Mesenchymal stem cell (in vitro differentiated cells and primary cell): Measurements from ENCODE around the gene CABLES2.

ENCODE experiments used
- DNase-seq: peaks from one replicate; pipeline ENCODE4 v3.0.0-alpha.2; 2013
- H2AFZ ChIP-seq: one replicate; pipeline ENCODE4 v1.6.1; 2013; ENCODE audit warnings: low read depth, mild to moderate bottlenecking, control low read depth, inconsistent platforms, low read length, moderate library complexity
- H2AK5ac ChIP-seq: 2 replicates; pipeline ENCODE4 v1.6.1; 2013; ENCODE audit warnings: low read length, moderate library complexity, mild to moderate bottlenecking, inconsistent platforms; ENCODE audit not compliant: severe bottlenecking
- H2BK120ac ChIP-seq: one replicate; pipeline ENCODE4 v1.6.1; 2013; ENCODE audit warnings: low read depth, mild to moderate bottlenecking, inconsistent platforms, low read length, moderate library complexity
- H2BK12ac ChIP-seq, 2 experiments: one replicate each; pipeline ENCODE4 v1.6.1; 2013; ENCODE audit warnings: inconsistent platforms in 2 of 2, low read length in 2 of 2, mild to moderate bottlenecking in 2 of 2, moderate library complexity in 2 of 2, control low read depth in 1 of 2
- H2BK15ac ChIP-seq: one replicate; pipeline ENCODE4 v1.6.1; 2013; ENCODE audit warnings: mild to moderate bottlenecking, low read depth, inconsistent platforms; ENCODE audit not compliant: poor library complexity, severe bottlenecking
- H2BK5ac ChIP-seq: 2 replicates; pipeline ENCODE4 v1.6.1; 2013; ENCODE audit warnings: low read depth, mild to moderate bottlenecking, low read length, control low read depth, inconsistent platforms; ENCODE audit not compliant: poor library complexity, severe bottlenecking
- H3K14ac ChIP-seq, 2 experiments: one replicate each; pipeline ENCODE4 v1.6.1; 2013; ENCODE audit warnings: inconsistent platforms in 2 of 2, low read length in 2 of 2, control low read depth in 1 of 2, mild to moderate bottlenecking in 1 of 2, moderate library complexity in 1 of 2
- H3K18ac ChIP-seq, 2 experiments: one replicate each; pipeline ENCODE4 v1.6.1; 2013; ENCODE audit warnings: inconsistent platforms in 2 of 2, low read length in 2 of 2, control low read depth in 1 of 2, low read depth in 1 of 2, mild to moderate bottlenecking in 1 of 2
- H3K23ac ChIP-seq, 2 experiments: one replicate each; pipeline ENCODE4 v1.6.1; 2013; ENCODE audit warnings: inconsistent platforms in 2 of 2, low read length in 2 of 2, mild to moderate bottlenecking in 2 of 2, moderate library complexity in 2 of 2, control low read depth in 1 of 2
- H3K27ac ChIP-seq: 2 replicates; pipeline ENCODE4 v1.5.1; 2013; ENCODE audit warnings: mild to moderate bottlenecking, moderate library complexity, low read length, control low read depth, inconsistent platforms; ENCODE audit not compliant: poor library complexity, severe bottlenecking
- H3K27me3 ChIP-seq, 2 experiments: 2 replicates each; pipeline versions ENCODE4 v1.6.1 to v1.7.0; 2013; ENCODE audit warnings: low read length in 2 of 2, mild to moderate bottlenecking in 2 of 2, moderate library complexity in 2 of 2, control low read depth in 1 of 2, inconsistent platforms in 1 of 2; ENCODE audit not compliant: control insufficient read depth in 1 of 2, insufficient read depth in 1 of 2
- H3K36me3 ChIP-seq, 2 experiments: 2 replicates each; pipeline versions ENCODE4 v1.6.1 to v1.7.0; 2013; ENCODE audit warnings: low read length in 2 of 2, control low read depth in 1 of 2, inconsistent platforms in 1 of 2, low read depth in 1 of 2, mild to moderate bottlenecking in 1 of 2; ENCODE audit not compliant: insufficient read depth in 2 of 2, control insufficient read depth in 1 of 2
- H3K4ac ChIP-seq, 2 experiments: one replicate each; pipeline ENCODE4 v1.6.1; 2013; ENCODE audit warnings: inconsistent platforms in 2 of 2, low read length in 2 of 2, mild to moderate bottlenecking in 2 of 2, moderate library complexity in 2 of 2, control low read depth in 1 of 2, low read depth in 1 of 2
- H3K4me1 ChIP-seq: 2 replicates; pipeline ENCODE4 v1.6.1; 2013; ENCODE audit warnings: low read depth, low read length, control low read depth; ENCODE audit not compliant: control insufficient read depth, insufficient read depth
- H3K4me2 ChIP-seq: 2 replicates; pipeline ENCODE4 v1.6.1; 2013; ENCODE audit warnings: low read length, mild to moderate bottlenecking, inconsistent platforms; ENCODE audit not compliant: poor library complexity, severe bottlenecking
- H3K4me3 ChIP-seq, 2 experiments: 2 replicates each; pipeline versions ENCODE4 v1.5.1 to v1.7.0; 2013; ENCODE audit warnings: low read length in 2 of 2, mild to moderate bottlenecking in 2 of 2, control low read depth in 1 of 2, low read depth in 1 of 2; ENCODE audit not compliant: insufficient read depth in 1 of 2
- H3K79me1 ChIP-seq: replicated peaks from 2 replicates; pipeline ENCODE4 v1.6.1; 2013; ENCODE audit warnings: mild to moderate bottlenecking, control low read depth, low read length, inconsistent platforms; ENCODE audit not compliant: poor library complexity, severe bottlenecking
- H3K9ac ChIP-seq: 2 replicates; pipeline ENCODE4 v1.7.0; 2013; ENCODE audit warnings: mild to moderate bottlenecking, low read length, moderate library complexity
- H3K9me3 ChIP-seq: 2 replicates; pipeline ENCODE4 v1.7.0; 2013; ENCODE audit warnings: mild to moderate bottlenecking, low read length; ENCODE audit not compliant: control insufficient read depth
- H4K8ac ChIP-seq: one replicate; pipeline ENCODE4 v1.6.1; 2013; ENCODE audit warnings: inconsistent platforms, mild to moderate bottlenecking, low read length, moderate library complexity
- H4K91ac ChIP-seq: one replicate; pipeline ENCODE4 v1.6.1; 2013; ENCODE audit warnings: mild to moderate bottlenecking, low read length, inconsistent platforms
- WGBS: methylation state at CpG from one replicate; pipeline ENCODE4 v1.1.7; 2013; ENCODE audit warnings: mixed read lengths; 5-methylcytosine and 5-hydroxymethylcytosine counted together

Gene CABLES2

DNA sequence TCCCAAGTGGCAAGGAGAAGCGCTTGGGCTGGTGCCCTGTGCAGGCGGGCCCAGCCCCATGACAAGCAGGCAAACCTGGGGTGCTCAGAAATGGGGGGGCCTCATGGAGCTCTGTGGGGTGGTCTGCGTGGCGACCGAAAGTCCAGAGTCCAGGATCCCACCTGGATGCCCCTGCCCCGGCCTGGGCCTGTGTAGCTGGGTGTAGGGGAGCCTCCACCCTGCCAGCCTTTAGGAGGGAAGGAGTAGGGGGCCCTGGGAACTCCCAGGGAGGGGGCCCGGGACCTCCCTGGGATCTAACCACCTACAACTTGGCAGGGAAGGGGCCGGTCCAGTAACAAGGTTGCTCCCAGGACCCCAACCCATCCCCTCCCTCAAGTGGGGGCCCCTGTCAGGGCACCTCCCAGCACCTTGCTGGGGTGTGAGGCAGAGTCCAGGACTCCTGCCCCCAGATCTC lies 35.5 kb downstream of the CABLES2 start:
- Histone ChIP-seq H3K9me3 (no peaks in the 10 kb centered on the region), H3K4me1 (peaks cover 81% of the 10 kb centered on the region), H3K18ac (no peak overlapping the region), H3K27me3 (no peaks in the 10 kb centered on the region), H3K4me2 (no peak overlapping the region), H3K36me3 (peaks cover 0 to 2% of the 10 kb centered on the region in 2 experiments), H3K4me3 (no peak overlapping the region), H2AK5ac (peak overlapping the region; percentile 96), H2BK15ac (peak overlapping the region; percentile 39), H3K79me1 (no peaks in the 10 kb centered on the region), H4K91ac (no peak overlapping the region), H2BK120ac (no peak overlapping the region), H3K4ac (peak overlapping the region; percentile 27 to 47), H2BK12ac (peak overlapping the region; percentile 41 to 68), H3K9ac (no peak overlapping the region), H4K8ac (no peak overlapping the region), H3K14ac (no peak overlapping the region), H3K23ac (no peak overlapping the region), H2AFZ (no peak overlapping the region), H2BK5ac (no peak overlapping the region), H3K27ac (no peak overlapping the region)
- 97% methylated on average over 7 of the region's 8 CpGs for WGBS
- no peak for DNase-seq

DNA sequence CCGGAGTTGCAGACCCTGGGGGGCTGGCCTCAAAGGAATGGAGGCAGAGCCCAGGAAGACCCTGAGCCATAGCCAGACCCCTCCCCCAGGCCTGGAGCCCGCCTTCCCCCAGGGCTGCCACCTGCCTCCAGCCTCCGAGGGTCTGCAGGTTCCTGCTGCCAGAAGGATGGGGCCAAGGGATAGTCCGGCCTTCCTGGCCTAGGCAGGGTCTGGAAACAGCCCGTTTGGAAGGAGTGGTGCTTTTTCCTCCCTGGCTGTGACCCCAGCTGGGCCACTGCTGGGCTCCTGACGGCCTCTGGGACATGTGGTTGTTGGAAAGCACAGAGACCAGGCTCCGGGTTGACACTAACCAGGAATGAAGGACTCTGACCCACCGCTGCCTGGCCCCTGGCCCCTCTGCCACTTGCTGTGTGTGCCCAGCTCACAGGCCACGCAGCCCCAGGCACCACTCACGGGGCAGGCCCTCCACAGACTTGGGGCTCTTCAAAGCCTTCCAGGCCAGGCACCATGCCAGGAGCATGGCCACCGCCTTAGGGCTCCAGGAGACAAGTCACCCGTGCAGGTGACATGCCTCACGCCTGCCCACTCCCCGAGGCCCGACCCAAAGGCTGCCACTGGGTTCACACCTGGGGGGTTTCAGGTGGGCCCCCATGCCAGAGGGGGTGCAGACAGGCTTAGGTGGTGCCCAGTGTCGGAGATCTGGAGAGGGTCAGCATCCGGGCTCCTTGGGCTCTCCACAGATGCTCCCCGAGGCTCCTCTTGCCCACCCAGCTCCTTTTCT lies 36.1 kb downstream of the CABLES2 start:
- peak overlapping the region in 1 of 2 experiments; percentile 64 for H3K14ac ChIP-seq
- no peak overlapping the region for H3K9ac ChIP-seq
- peak overlapping the region; percentile 93 for H3K27ac ChIP-seq
- H2AFZ ChIP-seq: no peak overlapping the region
- H2BK12ac ChIP-seq: peak overlapping the region; percentile 96 to 100
- peak overlapping the region; percentile 63 for H2BK5ac ChIP-seq
- peaks cover 0 to 2% of the 10 kb centered on the region in 2 experiments for H3K36me3 ChIP-seq
- peaks cover 75% of the 10 kb centered on the region for H3K4me1 ChIP-seq
- peak overlapping the region; percentile 71 for H2BK120ac ChIP-seq
- H4K91ac ChIP-seq: peak overlapping the region; percentile 84
- peak overlapping the region; percentile 49 to 67 for H3K18ac ChIP-seq
- H2BK15ac ChIP-seq: peak overlapping the region; percentile 85
- peak overlapping the region; percentile 74 to 76 for H3K4ac ChIP-seq
- WGBS: 78% methylated on average over 16 of the region's 18 CpGs
- peak overlapping the region in 1 of 2 experiments; percentile 27 for H3K23ac ChIP-seq
- no peak overlapping the region for H3K4me2 ChIP-seq
- DNase-seq: no peak
- H4K8ac ChIP-seq: peak overlapping the region; percentile 66
- peaks cover 0 to 2% of the 10 kb centered on the region in 2 experiments for H3K27me3 ChIP-seq
- H3K79me1 ChIP-seq: no peaks in the 10 kb centered on the region
- no peaks in the 10 kb centered on the region for H3K9me3 ChIP-seq
- H3K4me3 ChIP-seq: peak overlapping the region in 1 of 2 experiments; percentile 8
- H2AK5ac ChIP-seq: peak overlapping the region; percentile 96

DNA sequence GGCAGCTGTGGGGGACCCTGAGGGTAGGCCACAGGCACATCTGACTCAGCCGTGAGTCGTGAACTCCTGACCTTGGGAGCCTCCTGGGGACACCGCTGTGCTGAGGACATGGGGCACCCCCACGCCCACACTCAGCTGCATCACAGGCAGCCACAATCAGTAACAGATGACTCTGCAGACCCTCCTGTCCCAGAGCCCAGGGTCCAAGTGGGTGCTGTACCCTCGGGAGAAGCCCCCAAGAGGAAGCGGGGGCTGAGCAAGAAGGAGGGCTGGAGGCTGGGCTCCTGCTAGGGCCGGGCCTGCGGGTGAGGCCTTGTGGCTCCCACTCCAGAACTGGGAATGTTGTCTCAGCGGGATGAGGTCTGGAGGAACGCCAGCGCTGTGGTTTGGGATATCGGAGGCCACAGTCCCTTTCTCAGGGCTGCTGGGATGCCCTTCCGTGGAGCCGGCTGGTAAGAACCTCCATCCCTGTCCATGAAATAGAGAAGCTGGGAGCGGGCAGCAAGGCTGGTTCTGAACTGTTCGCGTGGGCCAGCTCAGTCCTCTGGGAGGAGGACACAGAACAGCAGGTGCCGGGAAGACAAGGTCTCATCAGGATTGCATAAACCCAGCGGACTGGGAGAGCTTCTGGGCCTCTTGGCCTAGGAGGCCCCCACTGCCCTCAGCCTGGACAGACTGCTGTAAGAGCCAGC lies 36.8 kb downstream of the CABLES2 start:
- Histone ChIP-seq H2AFZ (no peak overlapping the region), H3K4me3 (peak overlapping the region in 1 of 2 experiments; percentile 8), H3K9me3 (no peaks in the 10 kb centered on the region), H2BK12ac (peak overlapping the region; percentile 94 to 96), H3K23ac (peak overlapping the region in 1 of 2 experiments; percentile 5), H2BK15ac (peak overlapping the region; percentile 83), H4K8ac (peak overlapping the region; percentile 66), H3K14ac (peak overlapping the region in 1 of 2 experiments; percentile 77), H2BK5ac (peak overlapping the region; percentile 96), H3K27me3 (peaks cover 0 to 3% of the 10 kb centered on the region in 2 experiments), H3K27ac (peak overlapping the region; percentile 93), H4K91ac (peak overlapping the region; percentile 84), H3K18ac (peak overlapping the region; percentile 49 to 96), H3K4ac (peak overlapping the region; percentile 67 to 79), H3K4me1 (peaks cover 71% of the 10 kb centered on the region), H3K79me1 (no peaks in the 10 kb centered on the region), H2AK5ac (peak overlapping the region; percentile 96), H3K9ac (no peak overlapping the region), H3K4me2 (peak overlapping the region; percentile 44), H2BK120ac (peak overlapping the region; percentile 77), H3K36me3 (peaks cover 0 to 5% of the 10 kb centered on the region in 2 experiments)
- WGBS: 40% methylated on average over 19 of the region's 19 CpGs
- DNase-seq: peak; percentile 86

DNA sequence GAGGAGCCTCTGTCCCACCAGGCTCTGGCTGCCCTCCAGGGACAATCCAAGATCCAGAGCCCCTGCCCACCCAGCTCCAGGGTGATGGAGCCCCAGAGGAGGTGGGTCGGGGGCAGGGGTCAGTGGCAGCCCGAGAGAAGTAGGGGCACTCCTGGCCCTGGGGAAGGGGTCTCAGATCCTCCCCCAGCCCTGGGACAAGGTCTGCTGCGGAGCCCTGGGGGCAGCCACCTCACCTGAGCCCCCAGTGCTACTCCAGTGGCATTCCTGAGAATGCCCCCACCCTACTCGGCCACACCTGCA lies 37.3 kb downstream of the CABLES2 start:
- Histone ChIP-seq H3K23ac (no peak overlapping the region), H2AFZ (no peak overlapping the region), H2AK5ac (peak overlapping the region; percentile 85), H3K18ac (peak overlapping the region; percentile 49 to 96), H2BK15ac (peak overlapping the region; percentile 83), H4K8ac (peak overlapping the region; percentile 66), H3K27me3 (peaks cover 0 to 3% of the 10 kb centered on the region in 2 experiments), H3K9me3 (no peaks in the 10 kb centered on the region), H3K4ac (peak overlapping the region; percentile 67 to 79), H2BK5ac (peak overlapping the region; percentile 96), H3K4me1 (peaks cover 71% of the 10 kb centered on the region), H3K79me1 (no peaks in the 10 kb centered on the region), H3K14ac (peak overlapping the region in 1 of 2 experiments; percentile 77), H2BK12ac (peak overlapping the region; percentile 22 to 95), H4K91ac (peak overlapping the region; percentile 71), H3K27ac (peak overlapping the region; percentile 93), H2BK120ac (peak overlapping the region; percentile 77), H3K4me2 (peak overlapping the region; percentile 44), H3K9ac (no peak overlapping the region), H3K36me3 (peaks cover 0 to 10% of the 10 kb centered on the region in 2 experiments), H3K4me3 (no peak overlapping the region)
- 57% methylated on average over 4 of the region's 4 CpGs for WGBS
- DNase-seq: no peak
